Measurements from ENCODE around the gene CTTN.

The CTTN gene

GRCh38 chr11:70477609-70478008 is 79.3 kb downstream of the CTTN start:
- no peak for DNase-seq

- no peak for DNase-seq
These were observed 80.0 kb downstream of the CTTN start for GRCh38 chr11:70478166-70478890.

GRCh38 chr11:70480711-70481110 is 82.4 kb downstream of the CTTN start:
- no peak for DNase-seq

GRCh38 chr11:70481625-70482528 is 83.5 kb downstream of the CTTN start:
- no peak for DNase-seq

- no peak for DNase-seq
These were observed 84.2 kb downstream of the CTTN start for GRCh38 chr11:70482529-70482917.

- DNase-seq = peak; percentile 68
These were observed 84.9 kb downstream of the CTTN start for GRCh38 chr11:70483077-70483861.

- DNase-seq = no peak
These were observed 85.6 kb downstream of the CTTN start for GRCh38 chr11:70483917-70484316.

DNA sequence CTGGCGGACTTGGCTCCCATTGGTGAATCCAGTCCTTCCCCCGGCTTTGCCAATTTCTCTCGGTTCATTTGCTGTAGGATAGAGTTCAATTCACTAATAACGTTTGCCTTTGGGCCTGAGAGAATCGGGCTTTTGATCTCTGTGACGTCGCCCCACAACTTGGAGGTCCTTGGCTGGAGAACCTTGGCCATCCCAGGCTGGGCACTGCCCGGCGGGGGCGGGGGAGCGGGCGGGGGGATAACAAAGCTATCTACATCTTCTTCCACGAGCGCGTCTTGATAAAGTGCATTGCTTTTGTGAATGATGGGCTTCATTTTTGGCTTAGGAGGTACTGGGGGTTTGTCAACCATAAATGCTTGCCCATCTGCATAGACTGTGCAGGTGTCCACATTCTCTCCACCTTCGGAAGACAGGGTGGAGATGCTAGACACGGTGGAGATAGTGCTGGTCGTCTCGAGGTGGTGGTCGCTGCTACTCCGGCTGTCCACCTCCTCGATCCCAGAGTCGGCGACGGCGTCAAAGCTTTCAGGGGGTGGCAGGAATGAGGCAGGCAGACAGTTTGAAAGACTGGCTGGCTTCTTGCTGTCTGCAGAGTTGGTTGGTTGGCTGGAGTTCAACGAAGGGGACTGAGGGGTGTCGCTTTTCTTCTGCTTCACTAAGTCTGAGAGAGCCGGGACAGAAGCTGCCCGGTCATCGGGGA is 87.1 kb downstream of the CTTN start:
- DNase-seq = no peak

DNA sequence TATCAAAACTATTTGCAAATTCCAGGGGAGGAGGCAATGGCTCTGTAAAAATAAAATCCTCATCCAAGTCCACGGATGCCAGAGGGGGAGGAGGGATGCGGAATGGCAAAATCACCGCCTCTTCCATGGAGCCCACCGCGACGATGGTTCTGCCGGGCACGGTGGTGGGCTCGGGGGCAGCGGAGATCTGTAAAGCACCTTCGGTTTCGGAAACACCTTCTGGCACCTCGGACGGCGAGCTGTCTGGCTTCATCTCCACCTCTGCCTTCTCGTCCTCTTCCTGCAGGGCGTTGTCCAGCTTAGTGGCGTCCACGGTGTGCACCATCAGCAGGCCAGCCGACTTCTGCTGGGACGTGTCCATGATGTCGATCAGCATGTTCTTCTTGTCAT is 87.7 kb downstream of the CTTN start:
- no peak for DNase-seq
